HG03135 (cell line): ENCODE results near the gene NCR2.

Experiments used
- ATAC-seq: cut with Tn5 transposase; IDR thresholded peaks from one replicate; pipeline ENCODE4 v1.9.1; 2021; ENCODE audit warnings: mild to moderate bottlenecking, moderate library complexity; ENCODE audit not compliant: unreplicated experiment

NCR2 gene

GRCh38 chr6:41356825-41357224 lies 21.4 kb downstream of the NCR2 start:
- no peak for ATAC-seq

GRCh38 chr6:41358503-41358902 lies 23.1 kb downstream of the NCR2 start:
- ATAC-seq: no peak

- no peak for ATAC-seq
These were observed 24.4 kb downstream of the NCR2 start for GRCh38 chr6:41359617-41360313.

- no peak for ATAC-seq
These were observed 24.9 kb downstream of the NCR2 start for GRCh38 chr6:41360314-41360685.

GRCh38 chr6:41366150-41366549 lies 30.7 kb downstream of the NCR2 start:
- ATAC-seq: no peak

GRCh38 chr6:41367061-41367460 lies 31.7 kb downstream of the NCR2 start:
- ATAC-seq: no peak

GRCh38 chr6:41367700-41368099 lies 32.3 kb downstream of the NCR2 start:
- no peak for ATAC-seq

- no peak for ATAC-seq
These were observed 35.2 kb downstream of the NCR2 start for GRCh38 chr6:41370488-41371111.

- ATAC-seq: no peak
These were observed 36.1 kb downstream of the NCR2 start for GRCh38 chr6:41371461-41371991.

- ATAC-seq: no peak
These were observed 36.8 kb downstream of the NCR2 start for GRCh38 chr6:41371992-41372831.

- ATAC-seq: no peak
These were observed 37.6 kb downstream of the NCR2 start for GRCh38 chr6:41372832-41373626.

GRCh38 chr6:41373627-41373918 lies 38.2 kb downstream of the NCR2 start:
- ATAC-seq: no peak

- ATAC-seq: no peak
These were observed 38.7 kb downstream of the NCR2 start for GRCh38 chr6:41373919-41374617.

GRCh38 chr6:41374618-41375590 lies 39.5 kb downstream of the NCR2 start:
- ATAC-seq: no peak

GRCh38 chr6:41375598-41376151 lies 40.3 kb downstream of the NCR2 start:
- no peak for ATAC-seq

GRCh38 chr6:41376176-41376575 lies 40.8 kb downstream of the NCR2 start:
- ATAC-seq: no peak

- no peak for ATAC-seq
These were observed 41.7 kb downstream of the NCR2 start for GRCh38 chr6:41377071-41377470.

- ATAC-seq: no peak
These were observed 43.9 kb downstream of the NCR2 start for GRCh38 chr6:41379306-41379705.

GRCh38 chr6:41386594-41386993 lies 51.2 kb downstream of the NCR2 start:
- ATAC-seq: no peak
